ENCODE results near the gene MRM2.
"Not testable (repeated sequence)": the region's sequence is repeated elsewhere in the genome, so short reads cannot be mapped to it uniquely, and the experiment has no call there.

The MRM2 gene

DNA sequence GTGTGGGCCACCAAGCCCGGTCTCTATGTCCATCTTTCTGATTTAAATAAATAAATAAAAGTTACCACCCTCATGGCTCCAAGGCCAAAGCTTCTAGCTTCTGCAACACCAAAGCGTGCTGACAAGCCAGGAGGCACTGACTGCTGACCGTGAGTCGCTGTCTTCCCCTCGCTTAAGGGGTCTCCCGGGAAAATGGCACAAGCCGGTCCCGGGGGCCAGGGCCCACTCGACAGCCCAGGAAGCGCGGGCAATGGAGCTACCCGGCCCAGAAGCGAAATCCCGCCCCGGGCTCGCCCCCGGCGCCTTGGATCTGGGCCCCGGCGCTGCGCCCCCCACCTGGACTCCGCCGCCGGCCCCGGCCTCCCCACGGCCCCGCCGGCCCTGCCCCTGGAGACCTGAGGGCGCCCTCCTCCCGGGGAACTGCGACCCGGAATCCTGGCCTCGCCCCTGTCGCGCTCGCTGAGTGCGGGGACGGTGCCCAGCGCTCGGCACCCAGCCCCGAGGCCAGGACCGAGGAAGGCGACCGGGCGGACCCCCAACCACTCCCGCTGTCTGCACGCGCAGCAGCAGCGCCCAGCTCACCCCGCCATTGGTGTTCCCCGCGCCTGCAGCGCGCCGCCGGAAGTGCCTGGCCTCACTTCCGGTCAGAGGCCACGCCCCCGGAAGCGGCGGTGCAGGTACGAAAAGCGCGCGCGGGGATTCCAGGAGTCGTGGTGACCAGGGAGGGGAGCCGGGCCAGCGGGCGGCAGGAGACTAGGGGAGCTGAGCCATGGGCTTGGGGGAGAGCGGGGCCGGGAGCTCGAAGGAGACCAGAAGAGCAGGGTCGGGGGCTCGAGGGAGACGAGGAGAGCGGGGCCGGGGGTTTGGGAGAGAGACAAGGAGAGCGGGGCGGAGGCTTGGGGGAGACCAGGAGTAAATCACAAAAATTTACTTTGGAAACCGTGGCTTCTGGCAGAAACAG lies at the start of gene MRM2, which contains the start of gene NUDT1:
MRM2 (minus strand) TSS at position 626 of the 961 bp plus-strand sequence; CDS start at position 590, 36 bp downstream.
NUDT1 (plus strand) TSS at position 647 of the 961 bp plus-strand sequence. CDS start 2,349 bp downstream, outside the sequence.
- DNase-seq, result peak; percentile 84

DNA sequence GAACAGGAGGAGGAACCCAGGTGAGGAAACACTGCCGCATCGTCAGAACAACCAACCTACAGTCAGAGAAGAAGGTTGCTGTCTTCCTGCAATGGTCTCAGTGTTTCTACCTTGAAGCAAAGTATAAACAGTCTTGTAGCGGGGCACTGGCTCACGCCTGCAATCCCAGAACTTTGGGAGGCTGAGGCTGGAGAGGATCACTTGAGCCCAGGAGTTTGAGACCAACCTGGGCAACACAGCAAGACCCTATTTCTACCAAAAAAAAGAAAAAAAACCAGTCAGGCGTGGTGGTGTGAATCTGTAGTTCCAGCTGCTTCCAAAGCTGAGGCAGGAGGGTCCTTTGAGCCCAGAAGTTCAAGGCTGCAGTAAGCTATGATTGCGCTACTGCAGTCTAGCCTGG lies 48.9 kb upstream of the MRM2 start:
- DNase-seq, result no peak

DNA sequence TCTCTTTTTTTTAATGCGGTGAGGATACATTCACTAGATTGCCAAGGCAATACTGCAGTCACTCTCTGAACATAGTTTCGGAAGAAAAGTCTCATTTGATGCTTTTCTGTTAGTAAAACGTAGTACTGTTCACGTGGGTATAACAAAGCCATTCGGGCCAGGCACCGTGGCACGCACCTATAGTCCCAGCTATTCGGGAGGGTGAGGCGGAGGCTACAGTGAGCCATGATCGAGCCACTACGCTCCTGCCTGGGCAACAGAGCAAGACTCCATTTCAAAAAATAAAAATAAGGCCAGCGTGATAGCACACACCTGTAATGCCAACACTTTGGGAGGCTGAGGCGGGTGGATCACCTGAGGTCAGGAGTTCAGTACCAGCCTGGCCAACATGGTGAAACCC lies 47.6 kb upstream of the MRM2 start:
- DNase-seq, result no peak

DNA sequence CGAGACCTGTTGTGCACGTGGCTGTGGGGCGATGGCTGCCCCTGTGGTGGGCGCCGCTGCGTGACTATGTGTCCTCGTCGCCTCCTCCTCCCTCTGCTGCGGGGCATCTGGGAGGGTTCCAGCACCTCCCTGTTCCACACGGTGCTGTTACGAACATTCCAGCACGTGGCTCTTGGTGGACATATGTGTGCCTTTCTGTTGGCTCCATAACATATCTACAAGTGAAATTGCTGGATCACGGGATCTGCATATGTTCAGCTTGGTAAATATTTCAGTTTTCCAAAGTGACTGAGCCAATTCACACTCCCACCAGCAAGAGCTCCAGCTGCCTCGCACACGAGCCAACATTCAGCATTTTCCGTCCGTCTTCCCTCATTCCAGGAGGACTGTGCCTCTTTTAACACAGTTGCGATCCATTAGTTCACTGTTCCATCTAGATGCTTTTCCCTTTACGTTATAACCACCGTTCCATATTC lies 47.1 kb upstream of the MRM2 start:
- DNase-seq, result no peak

DNA sequence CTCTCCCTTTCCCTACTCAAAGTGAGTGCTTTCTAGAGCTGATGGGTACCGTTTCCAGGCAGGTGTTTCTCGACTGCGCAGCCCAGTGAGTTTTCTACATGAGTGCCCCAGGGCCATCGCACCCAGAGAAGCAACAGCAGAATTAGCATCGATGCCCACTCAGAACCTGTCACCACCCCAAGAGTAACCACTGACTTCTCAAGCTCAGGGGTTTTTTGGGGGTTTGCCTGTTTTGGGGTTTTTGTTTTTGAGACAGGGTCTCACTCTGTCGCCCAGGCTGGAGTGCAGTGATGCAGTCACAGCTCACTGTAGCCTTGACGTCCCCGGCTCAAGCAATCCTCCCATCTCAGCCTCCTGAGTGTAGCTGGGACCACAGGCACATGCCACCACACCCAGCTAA lies 46.5 kb upstream of the MRM2 start:
- no peak for DNase-seq

DNA sequence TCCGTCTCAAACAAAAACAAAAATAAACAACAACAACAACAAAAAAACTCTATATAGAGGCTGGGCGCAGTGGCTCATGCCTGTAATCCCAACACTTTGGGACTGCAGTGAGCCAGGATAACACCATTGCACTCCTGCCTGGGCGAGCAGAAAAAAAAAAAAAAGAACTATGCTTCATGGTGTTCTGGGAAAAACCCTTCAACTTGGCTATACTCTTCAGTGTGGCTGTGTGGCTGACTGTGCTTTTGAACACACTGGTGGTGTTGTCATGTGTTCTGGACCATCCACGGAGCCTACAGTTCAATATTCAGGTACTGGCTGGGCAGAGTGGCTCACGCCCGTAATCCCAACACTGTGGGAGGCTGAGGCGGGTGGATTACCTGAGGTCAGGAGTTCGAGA lies 45.7 kb upstream of the MRM2 start:
- no peak for DNase-seq

DNA sequence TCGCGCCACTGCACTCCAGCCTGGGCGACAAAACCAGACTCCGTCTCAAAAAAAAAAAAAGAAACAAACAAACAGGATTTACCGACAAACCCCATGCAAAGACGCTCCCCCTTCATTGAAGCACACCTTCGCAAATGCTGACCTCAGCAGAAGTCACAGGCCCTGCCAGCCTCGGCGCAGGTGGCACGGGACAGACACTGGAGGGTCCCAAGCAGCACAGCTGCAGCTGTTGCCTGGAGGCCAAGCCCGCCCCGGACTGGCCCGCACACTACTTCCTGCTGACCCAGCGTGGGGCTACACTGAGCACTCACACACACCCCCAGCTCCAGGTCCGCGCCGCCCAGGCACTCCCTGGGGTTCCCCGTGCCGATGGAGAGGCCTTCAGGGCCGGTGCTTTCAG lies 41.1 kb upstream of the MRM2 start:
- DNase-seq, result no peak

DNA sequence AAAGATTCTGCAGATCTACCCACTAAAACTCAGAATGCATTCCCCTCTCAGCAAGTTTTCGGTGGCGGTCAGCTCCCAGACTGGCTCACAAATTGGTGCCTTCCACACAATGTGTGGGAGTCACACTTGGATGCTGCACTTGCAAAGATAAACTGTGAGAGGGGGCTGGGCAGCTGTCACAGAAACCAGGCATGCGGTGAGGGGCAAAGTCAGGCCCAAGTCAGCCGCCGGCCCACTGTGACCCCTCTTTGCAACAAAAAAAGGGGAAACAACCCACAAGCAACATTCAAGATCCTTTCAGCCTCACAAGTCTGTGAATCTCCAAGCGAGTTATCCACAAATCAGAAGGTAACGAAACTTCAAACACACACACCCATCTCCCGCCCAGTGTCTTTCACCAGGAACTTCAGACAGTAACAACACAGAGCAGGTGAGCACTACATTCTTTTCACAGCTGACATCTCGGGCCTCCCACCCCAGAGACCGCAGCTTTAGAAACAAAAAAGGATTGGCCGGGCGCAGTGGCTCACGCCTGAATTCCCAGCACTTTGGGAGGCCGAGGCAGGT lies 40.3 kb upstream of the MRM2 start:
- no peak for DNase-seq

DNA sequence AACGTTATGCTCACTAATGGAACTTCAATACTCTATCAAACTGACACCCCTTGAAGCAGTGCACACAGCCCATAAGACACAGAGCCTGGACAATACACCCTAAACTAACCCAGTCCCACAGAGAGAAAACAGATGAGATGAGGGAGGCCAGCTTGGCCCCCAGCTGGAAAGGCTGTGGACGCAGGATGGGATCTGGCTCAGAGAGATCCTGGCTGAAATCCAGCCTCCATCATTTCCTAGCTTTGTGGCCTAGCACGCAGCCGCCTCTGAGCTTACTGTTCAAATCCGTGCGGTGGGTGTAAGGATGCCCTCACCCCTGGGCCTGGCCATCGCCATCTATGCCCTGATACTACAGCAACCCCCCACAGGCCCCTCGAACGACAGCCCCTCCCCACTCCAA lies 39.5 kb upstream of the MRM2 start:
- DNase-seq, result no peak

DNA sequence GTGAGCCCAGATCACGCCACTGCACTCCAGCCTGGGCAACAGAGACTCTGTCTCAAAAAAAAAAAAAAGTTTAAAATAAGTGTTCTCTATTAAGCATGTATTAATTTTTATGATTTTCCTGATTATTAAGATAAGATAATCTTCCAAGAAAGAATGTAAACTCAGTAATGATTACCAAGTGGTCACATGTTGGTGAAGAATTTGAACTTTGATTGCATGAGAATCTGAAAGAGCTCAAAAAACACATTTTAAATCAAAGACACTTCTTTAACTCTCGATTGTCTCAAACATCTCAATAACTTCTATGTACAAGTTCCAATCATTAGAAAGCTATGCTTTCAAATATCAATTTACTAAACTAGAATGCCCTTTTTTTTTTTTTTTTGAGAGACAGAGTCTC lies 38.4 kb upstream of the MRM2 start:
- DNase-seq, result no peak

DNA sequence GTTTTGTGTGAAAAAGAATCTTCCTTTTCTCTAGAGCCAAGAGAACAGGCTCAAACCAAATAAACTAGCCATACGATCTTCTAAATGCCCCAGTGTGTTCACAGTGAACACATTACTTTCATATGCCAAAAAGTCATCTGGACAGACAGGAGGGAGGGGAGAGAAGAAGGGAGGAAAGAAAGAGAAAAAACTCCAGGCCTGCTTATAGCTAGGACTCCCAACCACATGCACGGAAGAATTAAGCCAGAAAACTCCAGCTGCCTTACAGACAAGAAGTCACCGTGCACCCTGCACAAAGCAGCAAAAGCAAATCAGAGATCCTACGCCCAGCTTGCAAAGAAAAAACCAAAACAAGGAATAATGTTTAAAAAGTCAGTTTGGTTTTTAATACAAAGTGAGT lies 37.9 kb upstream of the MRM2 start:
- no peak for DNase-seq

DNA sequence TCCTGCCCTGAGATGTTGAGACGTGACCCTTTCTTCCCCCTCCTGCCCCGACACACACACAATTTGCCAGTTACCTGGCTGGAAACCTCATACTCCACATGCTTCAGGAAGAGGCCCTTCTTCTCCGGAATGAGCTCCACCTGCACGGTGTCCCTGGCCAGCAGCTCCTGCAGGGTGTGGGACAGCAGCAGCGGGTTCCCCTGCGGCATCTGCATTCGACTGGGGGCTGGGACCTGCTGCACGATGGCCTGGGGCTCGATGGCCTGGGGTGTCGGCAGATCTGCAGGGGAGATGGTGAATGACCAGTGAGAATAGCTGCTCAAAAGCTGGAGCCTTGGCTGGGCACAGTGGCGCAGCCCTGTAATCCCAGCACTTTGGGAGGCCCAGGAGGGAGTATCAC lies 36.0 kb upstream of the MRM2 start:
- no peak for DNase-seq

DNA sequence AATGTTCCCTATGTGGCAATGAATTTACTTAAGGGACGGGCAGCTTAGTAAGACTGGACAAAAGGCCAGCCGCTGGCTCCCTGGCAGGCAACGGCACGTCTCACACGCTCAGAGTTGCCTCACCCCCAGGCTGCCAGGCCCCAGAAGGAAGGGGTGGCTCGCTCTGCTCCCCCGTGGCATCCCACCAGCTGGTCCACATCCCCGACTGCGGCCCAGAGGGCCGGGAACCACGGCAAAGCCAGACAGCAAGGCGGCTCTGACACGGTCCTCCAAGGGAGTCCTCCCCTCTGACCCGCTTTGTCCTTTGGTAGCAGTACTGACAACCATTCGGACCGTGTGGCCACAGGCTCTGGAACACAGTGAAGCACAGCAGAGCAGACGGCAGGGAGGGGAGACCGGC lies 34.1 kb upstream of the MRM2 start:
- no peak for DNase-seq

DNA sequence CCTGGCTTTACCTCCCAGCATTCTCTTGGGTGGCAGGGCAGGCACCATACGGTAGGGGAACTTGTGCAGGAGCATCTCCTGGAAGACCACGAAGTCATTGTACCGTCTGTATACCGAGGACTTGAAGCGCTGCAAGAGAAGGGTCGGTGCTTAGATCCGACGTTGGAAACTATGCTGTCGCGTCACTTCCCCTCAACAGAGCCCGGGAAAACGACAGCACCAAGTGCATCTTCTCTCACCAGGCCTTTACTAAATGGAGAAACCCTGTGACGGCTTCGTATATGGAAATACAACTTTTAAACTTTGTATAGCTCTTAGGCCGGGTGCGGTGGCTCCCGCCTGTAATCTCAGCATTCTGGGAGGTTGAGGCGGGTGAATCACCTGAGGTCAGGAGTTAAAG lies 33.1 kb upstream of the MRM2 start:
- DNase-seq, result no peak

DNA sequence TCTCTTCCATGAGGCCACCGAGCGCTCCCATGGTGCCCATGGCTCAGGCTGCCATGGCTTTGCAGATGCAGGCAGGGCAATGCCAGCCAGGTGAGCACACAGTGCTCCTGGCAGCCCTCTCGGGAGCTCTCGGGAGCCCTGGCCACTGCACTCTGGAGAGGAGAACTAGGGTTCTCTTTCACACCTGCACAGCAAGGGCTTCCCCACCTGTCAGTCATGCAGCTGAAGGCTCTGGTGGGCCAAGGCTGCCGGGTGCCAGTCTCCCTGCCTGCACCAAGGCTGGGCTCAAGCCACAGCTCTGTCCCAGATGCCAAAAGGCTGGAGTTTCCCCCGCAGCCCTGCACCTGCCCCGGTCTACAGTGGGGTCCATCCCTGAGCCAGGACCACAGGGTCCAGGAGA lies 32.7 kb upstream of the MRM2 start:
- no peak for DNase-seq

DNA sequence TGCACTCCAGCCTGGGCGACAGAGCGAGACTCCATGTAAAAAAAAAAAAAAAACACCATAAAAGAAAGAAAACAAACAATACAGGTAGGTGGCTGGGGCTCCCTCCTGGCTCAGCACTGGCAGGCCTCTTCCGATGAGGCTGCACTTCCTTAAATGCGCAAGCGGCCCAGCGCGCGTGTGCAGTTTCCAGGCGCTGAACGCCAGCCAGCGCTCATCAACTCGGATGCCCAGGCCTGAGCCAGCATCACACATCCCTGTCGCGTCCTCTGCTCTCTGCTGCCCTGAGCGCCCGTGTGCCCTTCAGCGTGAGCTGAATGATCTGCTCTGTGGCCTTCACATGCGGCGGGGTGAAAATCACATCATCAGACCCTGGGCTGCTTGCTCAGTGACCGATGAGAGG lies 31.9 kb upstream of the MRM2 start:
- DNase-seq, result no peak

DNA sequence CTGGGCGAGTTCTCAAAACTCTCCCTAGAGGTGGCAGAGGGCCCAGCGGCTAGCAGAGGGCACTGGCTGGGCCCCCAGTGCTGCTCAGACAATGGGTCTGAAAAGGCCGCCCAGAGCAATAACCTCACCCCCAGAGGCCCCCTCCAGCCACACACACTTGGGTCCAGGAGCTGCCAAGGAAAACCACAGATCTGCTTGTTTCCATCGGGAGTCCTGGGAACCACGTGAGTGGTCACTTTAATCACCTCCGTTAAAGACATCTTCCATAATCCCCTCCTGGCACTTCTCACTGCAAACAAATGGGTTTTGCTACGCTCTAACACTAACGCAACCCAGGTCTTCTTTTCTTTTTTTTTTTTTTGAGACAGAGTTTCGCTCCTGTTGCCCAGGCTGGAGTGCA lies 30.0 kb upstream of the MRM2 start:
- DNase-seq, result no peak

DNA sequence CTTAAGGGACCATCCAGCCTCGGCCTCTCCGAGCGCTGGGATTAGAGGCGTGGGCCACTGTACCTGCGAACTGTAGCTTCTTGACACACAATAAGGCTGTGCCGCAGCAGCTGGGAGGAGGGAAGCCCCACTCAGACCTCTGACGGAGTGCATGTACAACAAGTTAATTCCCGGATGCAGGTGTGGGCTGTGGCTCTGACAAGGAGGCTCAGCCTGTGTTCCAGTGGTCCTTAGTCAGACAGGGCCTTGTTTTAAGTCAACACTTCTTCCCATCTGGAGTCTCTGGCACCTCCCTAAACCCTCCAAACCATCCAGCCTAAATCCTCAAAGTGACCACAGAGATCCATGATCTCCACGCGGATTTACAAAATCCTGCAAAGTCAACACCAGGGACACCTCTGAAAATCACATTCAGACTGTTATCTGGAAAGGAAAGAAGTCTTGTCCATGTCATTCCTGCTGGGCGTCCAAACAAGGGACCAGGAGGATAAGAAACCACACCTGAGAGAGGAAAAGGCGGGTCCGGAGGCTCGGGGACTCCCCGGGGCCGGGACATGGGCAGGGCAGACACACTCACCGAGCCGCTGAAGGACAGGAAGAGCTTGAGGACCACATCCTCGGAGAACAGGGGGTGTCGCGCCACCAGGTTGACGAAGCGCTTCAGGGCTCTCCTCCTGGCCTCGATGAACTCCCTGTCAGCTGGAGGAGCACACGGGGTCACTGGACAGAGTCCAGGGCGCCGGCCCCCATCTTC lies 29.4 kb upstream of the MRM2 start:
- no peak for DNase-seq

DNA sequence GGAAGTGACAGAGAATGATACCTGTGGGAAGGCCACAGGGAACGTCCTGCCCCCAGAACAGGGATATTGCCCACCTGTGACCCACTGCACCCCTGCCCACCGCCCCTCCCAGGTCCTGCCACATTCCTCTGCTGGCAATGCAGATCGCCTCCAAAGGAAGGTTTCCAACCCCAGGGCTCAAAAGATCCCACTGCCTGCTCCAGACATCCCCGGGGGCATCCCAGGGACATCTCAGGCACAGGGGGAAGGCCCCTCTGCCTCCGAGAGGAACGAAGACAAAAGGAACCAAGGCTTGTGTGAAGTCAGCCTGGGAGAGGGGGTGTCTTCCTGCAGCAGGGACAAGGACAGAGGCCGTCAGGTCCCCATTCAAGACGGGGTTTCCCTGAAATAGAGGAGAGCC lies 28.5 kb upstream of the MRM2 start:
- no peak for DNase-seq

DNA sequence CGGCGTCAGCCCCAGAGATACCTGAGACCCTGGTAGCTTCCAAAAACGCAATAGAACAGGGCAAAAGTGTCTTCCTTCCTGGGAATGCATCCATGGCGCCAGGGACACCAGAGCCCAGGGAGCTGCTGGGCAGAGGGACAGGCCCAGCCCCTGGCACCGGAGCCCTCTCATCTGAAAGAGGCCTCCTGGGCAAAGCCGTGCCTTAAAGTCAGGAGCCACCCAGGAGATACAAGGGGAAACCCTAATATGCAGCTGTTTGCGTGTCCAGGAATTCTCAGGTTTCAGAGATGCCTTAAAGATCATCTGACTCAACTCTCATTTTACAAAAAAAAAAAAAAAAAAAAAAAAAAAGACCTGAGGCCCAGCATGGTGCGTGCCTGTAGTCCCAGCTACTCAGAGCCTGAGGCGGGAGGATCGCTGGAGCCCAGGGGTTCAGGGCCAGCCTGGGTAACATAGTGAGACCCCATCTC lies 28.0 kb upstream of the MRM2 start:
- no peak for DNase-seq

DNA sequence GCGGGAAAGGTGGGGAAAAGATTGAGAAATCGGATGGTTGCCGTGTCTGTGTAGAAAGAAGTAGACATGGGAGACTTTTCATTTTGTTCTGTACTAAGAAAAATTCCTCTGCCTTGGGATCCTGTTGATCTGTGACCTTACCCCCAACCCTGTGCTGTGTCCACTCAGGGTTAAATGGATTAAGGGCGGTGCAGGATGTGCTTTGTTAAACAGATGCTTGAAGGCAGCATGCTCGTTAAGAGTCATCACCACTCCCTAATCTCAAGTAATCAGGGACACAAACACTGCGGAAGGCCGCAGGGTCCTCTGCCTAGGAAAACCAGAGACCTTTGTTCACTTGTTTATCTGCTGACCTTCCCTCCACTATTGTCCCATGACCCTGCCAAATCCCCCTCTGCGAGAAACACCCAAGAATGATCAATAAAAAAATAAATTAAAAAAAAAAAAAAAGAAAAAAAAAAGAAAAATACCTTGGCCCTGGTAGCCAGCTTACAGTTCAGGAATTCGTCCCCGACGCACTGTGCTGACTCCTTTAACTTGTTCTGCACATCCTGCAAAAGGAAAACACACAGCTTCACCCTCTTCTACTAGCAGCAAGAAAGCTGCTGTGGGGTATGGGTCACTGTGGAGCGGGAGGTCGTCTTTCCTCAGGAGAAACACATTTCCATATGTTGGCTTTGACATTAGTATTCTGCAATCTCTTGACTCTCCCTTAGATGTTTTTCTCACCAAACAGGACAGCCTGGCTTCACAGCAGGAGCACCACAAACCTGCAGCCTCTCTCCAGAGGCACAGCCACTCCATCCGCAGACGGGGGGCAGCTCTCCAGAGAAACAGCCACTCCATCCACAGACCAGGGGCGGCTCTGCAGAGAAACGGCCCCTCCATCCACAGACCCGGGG lies 27.3 kb upstream of the MRM2 start:
- not testable (repeated sequence) for DNase-seq

DNA sequence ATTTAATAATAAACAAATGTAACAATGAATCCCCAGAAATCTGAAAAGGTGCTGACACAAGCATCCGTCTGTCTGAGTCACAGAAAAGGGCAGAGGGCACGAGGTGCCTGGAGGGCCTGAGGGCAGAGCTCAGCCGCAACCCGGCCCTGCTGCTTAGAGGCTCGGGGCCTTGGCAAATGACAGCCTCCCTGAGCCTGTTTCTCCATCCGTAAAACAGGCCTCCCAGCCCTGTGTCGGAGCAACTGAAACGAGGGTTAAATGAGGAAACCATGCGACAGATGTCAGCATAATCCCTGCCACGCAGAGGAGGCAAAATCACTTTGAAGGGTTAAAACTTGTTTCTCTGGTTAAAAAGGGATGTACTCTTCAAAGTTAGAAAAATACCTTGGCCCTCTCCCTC lies 24.9 kb upstream of the MRM2 start:
- no peak for DNase-seq

Data from activated CD4-positive, alpha-beta T cell treated with anti-CD3 and anti-CD28 coated beads for 48 hours (primary cell).